ENCODE results near the gene TTC33. TPM values are rescaled to one million over a fixed set of nuclear protein-coding genes. Genes with fewer than 3 reads are reported as not detected.

Gene TTC33
- total RNA-seq, 1 experiment from 2014 or later, result 27.6 TPM

DNA sequence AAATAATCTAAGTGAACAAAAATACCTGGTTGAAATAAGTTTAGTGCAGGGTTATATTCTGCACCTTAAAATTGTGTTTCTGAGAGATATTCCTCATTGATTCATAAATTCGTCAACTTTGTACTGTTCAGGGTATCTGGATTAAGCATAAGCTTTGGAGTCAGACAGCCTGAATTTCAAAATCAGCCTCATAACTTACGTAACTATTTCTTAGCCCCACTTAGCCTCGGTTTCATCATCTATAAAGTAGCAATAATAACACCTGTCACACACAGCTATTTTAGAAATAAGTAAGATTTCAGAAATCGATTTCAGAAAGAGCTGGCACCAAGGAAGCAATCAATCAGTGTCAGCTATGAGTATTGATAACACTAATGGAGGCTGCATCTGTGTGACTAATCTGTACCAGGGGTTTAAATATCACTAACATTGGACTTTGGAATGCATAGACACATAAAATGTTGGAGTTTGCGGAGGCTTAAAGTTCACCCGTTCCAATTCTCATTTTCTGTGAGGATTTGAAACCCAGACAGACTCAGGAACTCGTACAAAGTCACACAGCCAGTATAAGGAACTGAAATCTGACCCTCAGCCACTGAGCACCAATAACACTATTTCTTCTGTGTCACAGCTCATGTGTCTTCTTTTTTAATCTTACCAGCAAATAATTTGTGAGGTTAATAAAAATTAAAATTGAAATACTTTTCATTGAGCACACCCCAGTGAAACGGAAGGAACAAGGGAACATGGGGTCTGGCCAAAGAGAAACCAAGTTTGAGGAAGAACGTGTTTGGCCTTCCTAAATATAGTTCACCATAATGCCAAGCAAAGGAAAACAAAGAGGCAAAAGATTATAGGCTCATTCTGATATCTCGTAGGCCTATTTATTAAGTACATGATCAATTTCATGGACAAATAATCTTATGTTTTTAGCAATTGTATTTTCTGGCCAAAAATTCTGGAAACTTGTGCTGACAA is 270.5 kb downstream of the TTC33 start:
- DNase-seq (ENCODE audit: low spot score), result no peak

DNA sequence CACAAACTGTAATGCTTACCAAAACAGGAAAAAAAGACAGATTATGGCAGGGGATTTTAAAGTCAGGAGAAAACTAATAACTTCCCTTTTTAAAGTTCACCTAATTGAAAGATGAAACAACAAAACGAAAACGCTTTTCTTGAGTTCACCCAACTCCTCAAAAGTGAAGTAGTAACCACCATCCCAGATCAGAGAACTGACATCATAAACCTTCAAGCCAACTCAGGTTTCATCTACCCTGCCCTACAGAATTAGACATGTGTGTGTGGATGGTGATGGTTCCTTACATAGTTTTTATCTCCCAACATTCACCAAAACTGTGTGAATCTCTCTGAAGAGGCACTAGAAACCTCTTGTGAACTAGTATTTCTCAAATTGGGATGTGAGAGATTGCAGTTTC is 271.3 kb downstream of the TTC33 start:
- no peak for DNase-seq (ENCODE audit: low spot score)

DNA sequence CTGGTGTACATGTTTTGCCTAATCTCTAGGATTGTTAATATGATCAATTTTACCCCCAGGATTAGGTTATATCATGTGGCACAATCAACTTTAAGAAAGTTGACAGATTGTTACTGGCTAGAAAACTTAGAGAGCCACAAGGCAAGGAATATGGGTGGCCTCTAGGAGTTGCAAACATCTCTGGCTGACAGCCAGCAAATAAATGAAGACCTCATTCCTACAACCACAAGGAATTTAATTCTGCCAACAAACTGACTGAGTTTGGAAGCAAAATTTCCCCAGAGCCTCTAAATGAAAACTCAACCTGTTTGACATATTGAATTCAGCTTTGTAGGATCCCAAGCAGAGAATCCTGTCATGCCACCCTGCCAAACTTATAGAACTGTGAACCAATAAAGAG is 272.4 kb downstream of the TTC33 start:
- peak; percentile 37 for DNase-seq (ENCODE audit: low spot score)

DNA sequence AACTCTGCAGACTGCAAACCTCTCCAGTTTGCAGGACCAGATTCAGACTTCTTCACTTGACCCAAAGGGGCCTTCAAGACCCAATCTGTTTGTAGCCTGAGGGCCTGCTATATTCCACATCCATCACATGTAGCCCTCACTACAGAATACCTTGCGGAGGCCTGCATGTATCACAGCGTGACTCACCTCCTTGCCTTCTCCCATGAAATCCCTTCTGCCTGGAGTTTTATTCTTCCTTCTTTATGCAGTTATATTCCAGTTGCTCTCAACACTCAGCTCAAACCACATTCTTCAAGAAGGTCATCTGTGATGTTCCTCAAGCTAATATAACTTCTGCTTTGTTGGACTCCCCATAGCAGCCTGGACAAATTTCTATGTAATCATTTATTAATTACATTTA is 274.5 kb downstream of the TTC33 start:
- no peak for DNase-seq (ENCODE audit: low spot score)

DNA sequence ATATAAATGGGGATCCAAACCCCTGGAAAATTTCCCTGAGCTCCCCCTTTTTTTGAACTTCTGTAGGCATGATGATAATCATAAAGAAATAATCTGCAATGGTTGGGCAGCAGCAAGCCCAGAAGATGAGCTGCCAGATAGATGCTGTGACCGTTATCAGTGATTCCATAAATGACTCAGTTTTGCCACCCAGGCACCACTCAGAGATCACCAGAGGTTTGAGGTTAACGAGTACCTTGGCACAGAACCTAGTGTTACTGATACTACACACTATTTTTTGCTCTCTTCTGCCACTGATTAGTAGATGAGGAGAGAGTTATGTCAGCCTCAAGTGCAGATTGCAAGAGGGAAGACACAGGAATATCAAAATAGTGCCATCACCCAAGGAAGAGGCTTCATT is 275.4 kb downstream of the TTC33 start:
- DNase-seq (ENCODE audit: low spot score), result no peak

DNA sequence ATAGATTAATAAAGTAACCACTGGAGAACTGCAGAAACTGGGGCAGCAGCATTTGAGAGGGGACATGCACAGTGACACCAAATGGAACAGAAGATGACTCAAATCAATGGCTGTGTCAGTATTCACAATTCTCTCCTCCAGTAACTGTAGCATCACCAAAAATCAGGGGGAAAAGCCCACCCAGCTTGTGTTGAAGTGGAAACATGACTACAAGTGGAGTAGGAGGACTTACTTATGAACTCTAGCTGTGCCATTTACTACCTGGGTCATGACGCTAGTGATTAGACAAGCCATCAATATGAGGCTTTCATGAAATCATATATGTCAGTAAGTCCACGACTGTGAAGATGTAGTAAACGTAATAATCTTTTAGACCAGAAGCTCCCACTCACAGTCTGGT is 275.8 kb downstream of the TTC33 start:
- no peak for DNase-seq (ENCODE audit: low spot score)

DNA sequence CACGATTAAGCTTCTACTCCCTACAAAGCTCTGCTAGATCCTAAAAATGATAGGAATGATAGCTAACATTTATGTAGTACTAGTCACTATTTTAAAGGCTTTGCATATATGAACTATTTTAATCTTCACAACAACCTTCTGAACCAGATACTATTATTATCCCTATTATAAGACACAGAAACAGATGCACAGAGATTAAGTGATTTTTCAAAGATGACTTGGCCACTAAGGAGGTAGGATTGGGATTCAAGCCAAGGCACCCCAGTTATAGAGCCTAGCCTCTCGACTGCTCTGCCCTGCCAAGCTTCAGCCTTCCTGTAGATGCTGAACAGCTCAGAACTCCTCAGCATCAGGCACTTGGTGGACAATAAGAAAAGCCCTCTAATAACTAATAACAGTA is 277.0 kb downstream of the TTC33 start:
- no peak for DNase-seq (ENCODE audit: low spot score)

DNA sequence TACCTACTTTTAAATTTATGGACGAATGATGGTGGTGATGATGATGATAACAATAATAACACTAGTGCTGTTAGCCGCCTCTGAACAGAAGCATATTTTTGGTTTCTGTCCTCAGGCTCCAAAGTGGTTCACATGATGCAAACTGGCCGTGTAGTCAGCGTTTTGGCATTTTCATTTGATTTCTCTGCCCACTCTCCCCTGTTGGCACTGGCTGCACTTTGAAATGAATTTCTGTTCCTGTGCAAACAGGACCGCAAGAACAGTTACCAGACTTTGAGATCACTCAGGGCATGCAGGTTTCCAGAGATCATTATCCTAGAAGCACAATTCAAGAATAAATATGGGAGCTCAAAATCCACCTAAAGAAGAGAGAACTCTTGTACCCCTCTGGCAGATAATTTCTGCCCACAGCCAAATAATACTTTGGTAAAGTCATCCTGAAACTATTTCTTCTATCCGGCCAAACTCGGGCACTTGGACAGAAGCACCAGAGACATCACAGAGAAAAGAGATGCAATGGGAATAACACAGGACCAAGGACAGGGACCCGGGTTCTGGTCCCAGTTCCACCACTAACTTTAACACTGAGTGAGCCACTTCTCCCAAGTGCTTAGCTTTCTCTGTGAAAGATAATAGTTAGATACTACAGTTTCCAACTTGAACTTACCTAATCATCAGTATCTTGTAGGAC is 277.8 kb downstream of the TTC33 start:
- DNase-seq (ENCODE audit: low spot score), result peak; percentile 81

DNA sequence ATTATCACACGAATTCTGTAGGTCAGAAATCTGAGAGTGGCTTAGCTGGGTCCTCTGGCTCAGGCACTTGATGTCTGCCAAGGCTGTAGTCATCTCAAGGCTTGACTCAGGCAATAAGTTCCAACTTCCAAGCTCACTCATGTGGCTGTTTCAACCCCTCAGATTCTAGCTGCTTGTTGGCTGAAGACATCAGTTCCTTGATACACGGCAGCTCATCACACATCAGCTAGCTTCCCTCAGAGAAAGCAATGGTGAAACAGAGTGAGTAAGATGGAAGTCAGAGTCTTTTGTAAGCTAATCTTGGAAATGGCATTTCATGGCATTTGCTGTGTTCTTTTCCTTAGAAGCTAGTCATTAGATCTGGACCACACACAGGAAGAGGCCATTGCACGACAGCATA is 280.2 kb downstream of the TTC33 start:
- DNase-seq (ENCODE audit: low spot score), result no peak

DNA sequence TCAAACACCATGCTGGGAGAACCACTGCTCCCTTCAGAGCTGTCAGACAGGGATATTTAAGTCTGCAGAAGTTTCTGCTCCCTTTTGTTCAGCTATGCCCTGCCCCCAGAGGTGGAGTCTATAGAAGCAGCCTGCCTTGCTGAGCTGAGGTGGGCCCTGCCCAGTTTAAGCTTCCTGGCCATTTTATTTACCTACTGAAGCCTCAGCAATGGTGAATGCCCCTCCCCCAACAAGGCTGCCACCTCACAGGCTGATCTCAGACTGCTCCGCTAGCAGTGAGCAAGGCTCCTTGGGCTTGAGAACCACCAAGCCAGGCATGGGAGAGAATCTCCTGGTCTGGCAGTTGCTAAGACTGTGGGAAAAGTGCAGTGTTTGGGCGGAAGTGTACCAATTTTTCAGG is 281.5 kb downstream of the TTC33 start:
- DNase-seq (ENCODE audit: low spot score), result no peak

DNA sequence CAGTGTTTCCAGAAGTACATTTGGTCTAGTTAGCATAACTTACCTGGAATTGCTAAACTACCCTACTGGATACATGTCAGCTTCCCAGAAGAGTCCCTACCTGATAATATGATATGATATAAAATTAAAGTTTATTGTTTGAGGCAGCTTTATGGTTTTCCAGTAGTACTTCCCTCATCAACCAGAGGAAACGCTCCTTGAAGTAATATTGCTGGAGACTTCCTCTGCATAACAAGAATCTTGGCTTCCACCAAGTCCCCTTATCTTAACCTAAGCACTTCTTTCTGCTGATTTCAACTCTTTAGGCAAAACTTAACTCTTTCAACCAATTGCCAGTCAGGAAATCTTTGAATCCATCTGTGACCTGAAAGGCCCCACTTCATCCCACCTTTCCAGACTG is 290.3 kb downstream of the TTC33 start:
- DNase-seq (ENCODE audit: low spot score), result no peak

DNA sequence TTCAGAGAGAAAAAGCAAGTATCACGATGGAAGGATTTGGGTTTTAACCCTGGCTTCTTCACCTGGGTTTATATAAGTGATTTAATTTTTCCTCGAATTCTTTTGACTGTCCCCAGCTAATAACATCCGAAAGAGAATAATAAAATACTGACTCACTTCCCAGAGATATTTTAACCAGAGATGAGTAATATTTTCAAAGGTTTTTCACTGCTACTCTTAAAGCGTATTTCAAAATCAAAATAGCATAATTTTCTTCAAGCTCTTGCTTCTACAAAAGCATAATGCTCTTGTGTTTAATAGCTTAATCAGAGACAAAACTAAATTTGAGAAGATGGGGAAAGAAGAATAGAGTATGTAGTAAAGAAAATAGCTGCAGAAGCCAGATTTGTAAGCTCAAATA is 291.2 kb downstream of the TTC33 start:
- DNase-seq (ENCODE audit: low spot score), result no peak

Other genes starting within 250 kb of the TTC33 start
- gene PTGER4, start 76.0 kb downstream of the TTC33 start, total RNA-seq (2014; rRNA removed; shearing (Covaris generic)), result 4.8 and 7.9 TPM in 2 replicates
- 47.1 and 75.6 TPM in 2 replicates for gene PRKAA1, start 42.4 kb upstream of the TTC33 start, total RNA-seq (2014; rRNA removed; shearing (Covaris generic))
- 104 and 179 TPM in 2 replicates for gene RPL37, start 79.3 kb upstream of the TTC33 start, total RNA-seq (2014; rRNA removed; shearing (Covaris generic))
- 7.2 and 8.3 TPM in 2 replicates for gene CARD6, start 85.4 kb upstream of the TTC33 start, total RNA-seq (2014; rRNA removed; shearing (Covaris generic))
- 1.3 and 4.0 TPM in 2 replicates for gene C7, start 153.5 kb upstream of the TTC33 start, total RNA-seq (2014; rRNA removed; shearing (Covaris generic))